ENCODE measurements around the gene DACT1.

The DACT1 gene

GRCh38 chr14:58662018-58662417, 24.3 kb downstream of the DACT1 start:
- DNase-seq (ENCODE audit: low read depth, low spot score) = no peak
- in situ Hi-C loops (cut with HindIII; ENCODE audit: low sequenced_read_pairs) = no loop called here
- no peak overlapping the region for H3K4me3 ChIP-seq (ENCODE audit: low read depth, low read length)
- TF ChIP-seq CTCF (IDR thresholded peaks at IDR 0.05; ENCODE audit: low read depth, low read length) = no peak

- no peak for TF ChIP-seq CTCF (IDR thresholded peaks at IDR 0.05; ENCODE audit: low read depth, low read length)
- no peak for DNase-seq (ENCODE audit: low read depth, low spot score)
- in situ Hi-C loops (cut with HindIII; ENCODE audit: low sequenced_read_pairs) = no loop called here
- H3K4me3 ChIP-seq (ENCODE audit: low read depth, low read length) = no peak overlapping the region
Observed at GRCh38 chr14:58662759-58663158, 25.0 kb downstream of the DACT1 start.

GRCh38 chr14:58663494-58664111, 25.8 kb downstream of the DACT1 start:
- in situ Hi-C loops (cut with HindIII; ENCODE audit: low sequenced_read_pairs) = no loop called here
- no peak for TF ChIP-seq CTCF (IDR thresholded peaks at IDR 0.05; ENCODE audit: low read depth, low read length)
- peak; percentile 81 for DNase-seq (ENCODE audit: low read depth, low spot score)
- H3K4me3 ChIP-seq (ENCODE audit: low read depth, low read length) = no peak overlapping the region

- H3K4me3 ChIP-seq (ENCODE audit: low read depth, low read length) = no peak overlapping the region
- TF ChIP-seq CTCF (IDR thresholded peaks at IDR 0.05; ENCODE audit: low read depth, low read length) = no peak
- DNase-seq (ENCODE audit: low read depth, low spot score) = no peak
- in situ Hi-C loops (cut with HindIII; ENCODE audit: low sequenced_read_pairs) = no loop called here
Observed at GRCh38 chr14:58665773-58666500, 28.2 kb downstream of the DACT1 start.

- no peak for DNase-seq (ENCODE audit: low read depth, low spot score)
- in situ Hi-C loops (cut with HindIII; ENCODE audit: low sequenced_read_pairs) = no loop called here
- no peak for TF ChIP-seq CTCF (IDR thresholded peaks at IDR 0.05; ENCODE audit: low read depth, low read length)
- no peak overlapping the region for H3K4me3 ChIP-seq (ENCODE audit: low read depth, low read length)
Observed at GRCh38 chr14:58666737-58667136, 29.0 kb downstream of the DACT1 start.

- in situ Hi-C loops (cut with HindIII; ENCODE audit: low sequenced_read_pairs) = no loop called here
- no peak overlapping the region for H3K4me3 ChIP-seq (ENCODE audit: low read depth, low read length)
- no peak for DNase-seq (ENCODE audit: low read depth, low spot score)
- no peak for TF ChIP-seq CTCF (IDR thresholded peaks at IDR 0.05; ENCODE audit: low read depth, low read length)
Observed at GRCh38 chr14:58667900-58668299, 30.1 kb downstream of the DACT1 start.

All from astrocyte of the spinal cord (primary cell).